Spleen (tissue), 11 donors: ENCODE data around the gene SMG6. TPM values are rescaled to one million over a fixed set of nuclear protein-coding genes. Genes with fewer than 3 reads are reported as not detected.

Source experiments
- DNase-seq: peaks from one replicate; pipeline ENCODE4 v3.0.0-alpha.2; 2020
- H3K27ac ChIP-seq, 8 donors: fragments of 200-600 bp; sonication (generic) in 7 of 8; 1 replicate in 4 of 8; 2 replicates in 4 of 8; pipeline versions ENCODE4 v1.5.0 to v1.8.0; 2016 to 2021; ENCODE audit warnings: inconsistent platforms in 4 of 8, mild to moderate bottlenecking in 4 of 8, moderate library complexity in 1 of 8
- H3K27me3 ChIP-seq, 7 donors: fragments of 200-600 bp; sonication (generic) in 6 of 7; replicated peaks in 1 of 7; 1 replicate in 4 of 7; 2 replicates in 3 of 7; pipeline versions ENCODE4 v1.5.0 to v1.8.0; 2016 to 2021; ENCODE audit warnings: inconsistent platforms in 3 of 7, mild to moderate bottlenecking in 1 of 7
- H3K36me3 ChIP-seq, 6 donors: fragments of 200-600 bp; sonication (generic) in 5 of 6; 1 replicate in 4 of 6; 2 replicates in 2 of 6; pipeline versions ENCODE4 v1.5.0 to v1.8.0; 2016 to 2021; ENCODE audit warnings: inconsistent platforms in 2 of 6
- H3K4me1 ChIP-seq, 6 donors: fragments of 200-600 bp; sonication (generic) in 5 of 6; 1 replicate in 3 of 6; 2 replicates in 3 of 6; pipeline versions ENCODE4 v1.5.0 to v1.8.0; 2016 to 2021; ENCODE audit warnings: inconsistent platforms in 3 of 6
- H3K4me3 ChIP-seq, 8 donors: fragments of 200-600 bp; sonication (generic) in 7 of 8; 1 replicate in 4 of 8; 2 replicates in 4 of 8; pipeline versions ENCODE4 v1.5.0 to v1.8.0; 2016 to 2021; ENCODE audit warnings: inconsistent platforms in 4 of 8, mild to moderate bottlenecking in 4 of 8, moderate library complexity in 2 of 8
- H3K9me3 ChIP-seq, 8 donors: fragments of 200-600 bp; sonication (generic) in 7 of 8; 1 replicate in 4 of 8; 2 replicates in 4 of 8; pipeline versions ENCODE4 v1.5.0 to v1.8.0; 2016 to 2021; ENCODE audit warnings: inconsistent platforms in 4 of 8
- POLR2A ChIP-seq, 3 donors: fragments of 450-650 bp; IDR thresholded peaks; one replicate each; pipeline ENCODE4 v1.5.1; 2017; ENCODE audit warnings: antibody characterized with exemption in 3 of 3, mild to moderate bottlenecking in 1 of 3
- POLR2AphosphoS5 ChIP-seq, 3 donors: sonication (generic); formaldehyde crosslinking; IDR thresholded peaks; one replicate each; pipeline ENCODE4 v1.5.1; 2017; ENCODE audit warnings: antibody characterized with exemption in 3 of 3
- WGBS, 5 donors: extraction: QIAGEN DNeasy Blood & Tissue Kit in 3 of 5; methylation state at CpG; one replicate each; pipeline versions ENCODE4 v1.1.5 to v1.1.7; 2013 to 2018; 5-methylcytosine and 5-hydroxymethylcytosine counted together
- intact Hi-C: fragments of 100-400 bp; cut with DNase I; formaldehyde crosslinking; loops from one replicate; pipeline ENCODE4 v1.15.0; 2023; ENCODE audit warnings: low total_unique reads
- polyA plus RNA-seq, 3 donors: library from polyadenylated mRNA; stranded (reverse); fragments of 200-250 nt; gene quantifications; one replicate each; pipeline ENCODE4 v1.2.1, GENCODE V29; 2013
- total RNA-seq, 7 donors: library from RNA; depleted of rRNA in 3 of 7; stranded (reverse); fragments of >200 nt in 3 of 7; fragmentation: NEBNext Ultra II Directional in 4 of 7; extraction: Animal tissue kit (Norgen Biotek cat#: 25700) in 4 of 7; gene quantifications; one replicate each; pipeline versions ENCODE4 v1.1.0 to v1.2.1, GENCODE V29; 2016 to 2021
- TF ChIP-seq, protein P1 (sequence below), 11 experiments: fragments of 200-600 bp in 7 of 11; fragments of 450-650 bp in 4 of 11; sonication (generic) in 4 of 11; IDR thresholded peaks in 8 of 11; conservative IDR thresholded peaks in 3 of 11; 1 replicate in 7 of 11; 2 replicates in 4 of 11; pipeline versions ENCODE4 v1.4.0 to v1.8.0; 2016 to 2021; ENCODE audit warnings: antibody characterized with exemption in 11 of 11, inconsistent platforms in 4 of 11, mild to moderate bottlenecking in 1 of 11
- donor health status: healthy with polysubstance abuse.
- donor health status: DM: no; HTN: no; CAD: no; lungs with moderate emphysema.
- donor health status: DM: no; HTN: no; CAD: no.
- donor health status: Bipolar disorder and iron deficiency.
- donor health status: healthy.
- donor health status: DM: no; HTN: no; CAD: no.
- donor health status: DM: yes; HTN: yes; CAD: no.

Gene SMG6
- total and polyA plus RNA-seq, 10 donors, result 9.7 to 44.2 (median 28.0) TPM

DNA sequence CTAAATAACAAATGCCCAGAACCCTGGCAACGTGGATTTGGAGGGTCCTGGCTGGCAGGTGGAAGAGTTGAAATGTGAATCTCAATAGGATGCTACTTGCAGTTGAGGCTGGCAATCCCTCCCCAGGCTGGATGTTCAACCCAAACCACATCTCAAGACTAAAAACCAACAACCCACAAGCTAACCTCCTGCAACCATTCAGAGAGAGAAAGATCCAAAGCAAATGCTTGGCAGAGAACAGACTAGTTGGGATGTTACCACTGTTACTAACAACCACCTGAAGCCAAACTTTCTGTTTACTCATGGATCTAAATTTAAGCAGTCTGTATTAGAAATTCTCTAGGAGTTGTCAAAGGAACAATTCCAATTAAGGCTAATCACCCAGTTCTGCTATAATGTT lies 27.9 kb downstream of the SMG6 start:
- Histone ChIP-seq H3K4me3 (no peak overlapping the region), H3K9me3 (no peaks in the 10 kb centered on the region), H3K27ac (no peak overlapping the region), H3K4me1 (peaks cover 0 to 31% (median 0%) of the 10 kb centered on the region in 6 donors), H3K27me3 (no peaks in the 10 kb centered on the region), H3K36me3 (peaks cover 0 to 96% (median 38%) of the 10 kb centered on the region in 6 donors)
- DNase-seq, result no peak
- intact Hi-C loops, result no loop called here
- TF ChIP-seq POLR2AphosphoS5 (IDR thresholded peaks at IDR 0.05) (no peak), POLR2A (IDR thresholded peaks at IDR 0.05) (no peak)
- TF ChIP-seq, protein P1, sequence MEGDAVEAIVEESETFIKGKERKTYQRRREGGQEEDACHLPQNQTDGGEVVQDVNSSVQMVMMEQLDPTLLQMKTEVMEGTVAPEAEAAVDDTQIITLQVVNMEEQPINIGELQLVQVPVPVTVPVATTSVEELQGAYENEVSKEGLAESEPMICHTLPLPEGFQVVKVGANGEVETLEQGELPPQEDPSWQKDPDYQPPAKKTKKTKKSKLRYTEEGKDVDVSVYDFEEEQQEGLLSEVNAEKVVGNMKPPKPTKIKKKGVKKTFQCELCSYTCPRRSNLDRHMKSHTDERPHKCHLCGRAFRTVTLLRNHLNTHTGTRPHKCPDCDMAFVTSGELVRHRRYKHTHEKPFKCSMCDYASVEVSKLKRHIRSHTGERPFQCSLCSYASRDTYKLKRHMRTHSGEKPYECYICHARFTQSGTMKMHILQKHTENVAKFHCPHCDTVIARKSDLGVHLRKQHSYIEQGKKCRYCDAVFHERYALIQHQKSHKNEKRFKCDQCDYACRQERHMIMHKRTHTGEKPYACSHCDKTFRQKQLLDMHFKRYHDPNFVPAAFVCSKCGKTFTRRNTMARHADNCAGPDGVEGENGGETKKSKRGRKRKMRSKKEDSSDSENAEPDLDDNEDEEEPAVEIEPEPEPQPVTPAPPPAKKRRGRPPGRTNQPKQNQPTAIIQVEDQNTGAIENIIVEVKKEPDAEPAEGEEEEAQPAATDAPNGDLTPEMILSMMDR (IDR thresholded peaks at IDR 0.05 in 8 of 11, conservative IDR thresholded peaks at IDR 0.05 in 3 of 11), result no peak
- WGBS, 5 donors, result 63 to 83% (median 77%) methylated on average over 1 of the region's 1 CpG

GRCh38 chr17:2274414-2274813 lies 29.2 kb downstream of the SMG6 start:
- H3K36me3 ChIP-seq, result peaks cover 0 to 96% (median 25%) of the 10 kb centered on the region in 6 donors
- no peak for DNase-seq

GRCh38 chr17:2271985-2272702 lies 31.4 kb downstream of the SMG6 start:
- 91 to 98% (median 95%) methylated on average over 3 of the region's 3 CpGs for WGBS, 5 donors
- Histone ChIP-seq H3K9me3 (no peaks in the 10 kb centered on the region), H3K27me3 (no peaks in the 10 kb centered on the region), H3K36me3 (peaks cover 0 to 96% (median 18%) of the 10 kb centered on the region in 6 donors), H3K27ac (no peak overlapping the region), H3K4me1 (peaks cover 0 to 54% (median 9%) of the 10 kb centered on the region in 6 donors), H3K4me3 (no peak overlapping the region)
- DNase-seq, result no peak
- TF ChIP-seq POLR2A (IDR thresholded peaks at IDR 0.05), result no peak
- intact Hi-C loops, result no loop called here

More at GRCh38 chr17:2274414-2274813, 29.2 kb downstream of the SMG6 start:
- no peaks in the 10 kb centered on the region for H3K27me3 ChIP-seq
- WGBS, 5 donors, result 44 to 79% (median 66%) methylated on average over 2 of the region's 2 CpGs
- TF ChIP-seq, protein P1 (IDR thresholded peaks at IDR 0.05 in 8 of 11, conservative IDR thresholded peaks at IDR 0.05 in 3 of 11), result no peak
- TF ChIP-seq POLR2A (IDR thresholded peaks at IDR 0.05) (no peak), POLR2AphosphoS5 (IDR thresholded peaks at IDR 0.05) (no peak)
- intact Hi-C loops, result no loop called here
- no peak overlapping the region for H3K27ac ChIP-seq
- no peak overlapping the region for H3K4me3 ChIP-seq
- H3K4me1 ChIP-seq, result peaks cover 0 to 38% (median 0%) of the 10 kb centered on the region in 6 donors
- H3K9me3 ChIP-seq, result no peaks in the 10 kb centered on the region

DNA sequence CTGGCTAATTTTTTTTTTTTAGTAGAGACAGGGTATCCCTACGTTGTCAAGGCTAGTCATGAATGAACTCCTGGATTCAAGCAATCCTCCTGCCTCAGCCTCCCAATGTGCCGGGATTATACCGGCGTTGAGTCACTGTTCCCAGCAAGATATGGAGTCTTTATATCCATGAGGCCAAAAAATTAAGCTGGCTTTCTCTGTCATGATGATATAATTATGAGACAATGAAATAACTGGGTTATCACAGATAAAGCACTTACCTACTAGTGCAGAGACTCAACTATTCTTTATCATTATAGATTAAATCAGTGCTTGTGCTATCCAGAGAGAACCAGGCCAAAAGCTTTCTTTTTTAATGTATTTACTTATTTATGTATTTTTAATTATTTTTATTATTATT lies 36.2 kb downstream of the SMG6 start:
- Histone ChIP-seq H3K27me3 (no peaks in the 10 kb centered on the region), H3K4me1 (peaks cover 21 to 86% (median 50%) of the 10 kb centered on the region in 6 donors), H3K9me3 (no peaks in the 10 kb centered on the region), H3K27ac (peak overlapping the region in 7 of 8 donors; percentile 80 to 91 (median 83)), H3K36me3 (peaks cover 0 to 57% (median 0%) of the 10 kb centered on the region in 6 donors), H3K4me3 (no peak overlapping the region)
- no peak for TF ChIP-seq POLR2A (IDR thresholded peaks at IDR 0.05)
- no peak for TF ChIP-seq POLR2AphosphoS5 (IDR thresholded peaks at IDR 0.05)
- TF ChIP-seq, protein P1 (IDR thresholded peaks at IDR 0.05 in 8 of 11, conservative IDR thresholded peaks at IDR 0.05 in 3 of 11), result no peak
- no peak for DNase-seq
- intact Hi-C loops, result no loop called here
- 93 to 96% (median 95%) methylated on average over 4 of the region's 4 CpGs for WGBS, 5 donors
